Activated CD4-positive, alpha-beta T cell treated with anti-CD3 and anti-CD28 coated beads for 48 hours (primary cell): ENCODE data around the gene ABHD17C.
A peak's percentile ranks its signal among the peaks of the same experiment; 100 is the strongest.

Source experiments
- DNase-seq: peaks from one replicate; pipeline ENCODE4 v3.0.0-alpha.2; 2020

Gene ABHD17C

DNA sequence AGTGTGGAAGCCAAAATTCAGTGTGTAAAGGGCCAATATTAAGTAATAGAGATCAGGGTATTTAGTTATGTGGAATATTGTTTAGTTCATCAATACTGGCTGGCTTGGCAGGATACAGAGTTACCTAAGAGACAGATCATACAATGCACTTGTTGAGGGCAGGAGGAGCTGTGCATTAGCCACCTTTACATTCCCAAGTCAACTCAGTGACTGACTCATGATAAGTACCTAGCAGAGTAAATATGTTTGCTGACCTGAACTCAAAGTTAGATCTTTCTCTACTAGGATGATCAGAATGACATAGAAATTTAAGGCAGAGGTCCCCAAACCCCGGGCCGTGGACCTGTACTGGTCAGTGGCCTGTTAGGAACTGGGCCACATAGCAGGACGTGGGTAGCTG is 3.5 kb upstream of the ABHD17C start:
- DNase-seq = no peak

DNA sequence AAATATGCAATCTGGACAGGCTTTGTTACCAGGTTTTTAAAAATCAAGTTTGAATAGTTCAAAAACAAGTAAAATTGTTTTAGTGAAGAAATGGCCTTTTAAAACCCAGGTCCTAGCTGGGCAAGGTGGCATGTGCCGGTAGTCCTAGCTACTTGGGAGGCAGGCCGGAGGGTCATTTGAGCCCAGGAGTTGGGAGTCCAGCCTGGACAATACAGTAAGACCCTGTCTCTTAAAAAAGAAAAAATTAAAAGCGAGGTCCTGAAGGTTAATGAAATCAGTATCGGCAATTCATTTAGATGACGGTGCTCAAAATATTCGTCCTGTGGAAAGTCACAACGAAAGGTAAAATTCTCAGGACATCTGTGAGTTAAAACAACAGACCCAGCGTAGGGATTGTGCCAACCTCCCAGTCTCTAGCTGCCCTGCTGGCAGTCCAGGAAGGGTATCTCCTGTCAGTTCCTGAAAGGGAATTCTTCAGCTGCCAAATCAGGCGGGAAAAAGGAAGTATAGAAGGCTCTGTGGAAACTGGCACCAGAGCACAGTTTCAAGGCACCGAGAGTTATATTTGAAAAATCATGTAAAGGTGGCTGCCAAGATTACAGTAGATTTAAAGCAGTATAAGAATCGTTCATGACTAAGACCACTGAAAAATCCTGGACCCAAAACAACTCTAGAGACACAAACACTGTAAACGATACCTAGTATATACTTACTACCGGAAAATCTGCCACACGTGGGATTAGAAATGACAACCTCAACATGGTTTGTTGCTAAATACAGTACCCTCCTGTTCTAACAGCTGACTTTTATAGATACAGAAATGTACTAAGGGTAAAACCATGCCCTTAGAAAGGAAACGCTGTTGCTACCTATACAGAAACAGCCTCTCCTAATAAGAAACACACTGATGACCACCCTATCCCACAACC is 1.2 kb upstream of the ABHD17C start:
- DNase-seq = no peak

DNA sequence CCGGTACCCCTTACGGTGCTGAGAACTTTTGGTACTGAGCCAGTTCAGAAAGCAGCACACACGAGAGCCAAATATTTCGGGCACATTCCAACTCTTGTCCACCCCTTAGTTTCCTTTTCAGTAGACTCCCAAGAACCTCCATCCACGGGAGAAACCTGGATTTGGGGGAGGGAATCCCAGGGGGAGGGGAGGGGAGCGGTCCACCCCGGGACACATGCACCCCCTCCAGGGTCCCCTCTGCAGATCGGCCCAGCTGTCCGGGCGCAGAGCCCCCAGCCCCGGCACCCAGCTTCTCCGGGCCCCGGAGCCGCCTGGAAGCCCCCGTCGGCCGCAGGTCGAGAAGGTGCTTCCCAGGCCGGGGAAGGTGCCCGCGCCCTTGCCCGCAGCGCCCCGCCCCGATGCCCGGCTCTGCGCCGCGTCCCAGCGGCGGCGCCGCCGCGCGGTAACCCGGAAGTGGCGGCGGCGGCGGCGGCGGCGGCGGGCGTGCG is 455 bp upstream of the ABHD17C start:
- DNase-seq = peak; percentile 17

DNA sequence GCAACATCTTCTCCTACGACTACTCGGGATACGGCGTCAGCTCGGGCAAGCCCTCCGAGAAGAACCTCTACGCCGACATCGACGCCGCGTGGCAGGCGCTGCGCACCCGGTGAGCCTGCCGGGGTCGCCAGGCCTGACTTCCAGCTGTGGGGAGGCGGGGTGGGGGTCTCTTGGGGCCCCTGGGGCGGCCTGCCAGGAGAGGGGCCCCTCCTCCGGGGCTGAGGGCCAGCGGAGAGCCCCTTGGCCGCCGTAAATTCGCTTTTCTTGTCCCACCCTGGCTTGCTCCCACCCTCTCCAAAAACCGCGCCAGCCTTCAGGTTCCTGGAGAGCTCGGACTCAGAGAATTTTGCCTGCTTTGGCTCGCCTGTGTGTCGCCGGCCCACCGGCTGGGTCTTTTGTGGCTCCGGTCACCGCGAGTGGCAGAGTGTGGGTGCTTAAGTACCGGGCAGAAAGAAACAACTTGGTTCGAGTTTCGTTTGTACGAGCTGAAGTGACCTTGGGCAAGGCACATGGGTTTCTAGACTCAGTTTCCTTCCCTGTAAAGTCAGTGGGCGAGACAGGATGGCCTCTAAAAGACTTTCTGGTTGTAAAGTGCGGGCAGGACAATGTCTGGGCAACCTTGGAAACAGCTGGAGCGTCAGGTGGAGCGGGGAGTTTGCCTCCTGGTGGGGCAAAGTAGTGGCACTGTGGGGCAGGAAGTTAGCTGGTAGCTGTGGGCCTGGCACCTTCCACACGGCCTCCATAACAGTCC is 976 bp downstream of the ABHD17C start:
- DNase-seq = peak; percentile 36

DNA sequence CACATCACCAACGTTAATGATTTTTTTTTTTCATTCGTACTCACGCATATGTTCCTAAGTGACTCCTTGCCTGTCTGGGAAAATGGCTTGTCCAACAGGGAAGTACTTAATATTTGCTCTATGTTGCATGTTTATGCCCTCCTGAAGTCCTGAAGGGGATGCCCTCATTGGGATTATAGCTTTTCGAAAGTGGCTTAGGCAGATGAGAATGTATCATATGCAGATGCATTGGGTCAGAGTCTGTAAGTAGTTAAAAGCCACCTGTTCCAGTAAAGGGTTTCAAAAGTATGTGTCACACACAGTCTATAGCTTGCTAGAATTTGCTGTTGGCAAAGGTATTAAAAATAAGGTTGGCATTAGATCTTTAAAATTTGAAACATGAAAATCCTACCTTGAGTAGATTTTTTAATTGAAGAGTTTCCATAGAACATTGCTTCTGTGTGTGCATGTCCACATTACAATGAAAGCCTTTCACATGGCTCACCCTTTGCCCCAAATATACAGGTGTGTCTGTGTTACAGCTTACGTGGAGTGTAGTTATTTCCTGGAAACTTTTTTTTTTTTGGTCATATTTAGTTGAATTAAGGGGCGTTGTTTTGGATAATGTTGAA is 2.1 kb downstream of the ABHD17C start:
- no peak for DNase-seq

DNA sequence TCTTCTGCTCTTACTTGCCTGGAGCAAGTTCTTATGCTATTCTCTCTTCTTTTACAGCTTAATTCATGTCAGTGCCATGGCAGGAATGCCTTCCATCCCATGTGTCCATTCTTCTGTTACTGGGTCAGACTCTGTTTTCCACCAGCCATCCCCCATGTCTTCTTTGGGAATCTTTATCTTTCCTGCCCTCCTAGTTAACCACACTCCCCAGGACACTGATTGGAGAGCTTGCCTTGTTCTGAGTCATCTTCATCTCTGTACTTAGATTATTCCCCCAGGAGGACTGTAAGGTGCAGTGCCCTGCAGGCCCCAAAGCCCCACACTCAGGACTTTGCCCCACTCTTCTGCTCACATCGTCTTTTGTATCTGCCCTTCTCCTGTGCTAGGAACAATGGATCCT is 3.6 kb downstream of the ABHD17C start:
- no peak for DNase-seq

DNA sequence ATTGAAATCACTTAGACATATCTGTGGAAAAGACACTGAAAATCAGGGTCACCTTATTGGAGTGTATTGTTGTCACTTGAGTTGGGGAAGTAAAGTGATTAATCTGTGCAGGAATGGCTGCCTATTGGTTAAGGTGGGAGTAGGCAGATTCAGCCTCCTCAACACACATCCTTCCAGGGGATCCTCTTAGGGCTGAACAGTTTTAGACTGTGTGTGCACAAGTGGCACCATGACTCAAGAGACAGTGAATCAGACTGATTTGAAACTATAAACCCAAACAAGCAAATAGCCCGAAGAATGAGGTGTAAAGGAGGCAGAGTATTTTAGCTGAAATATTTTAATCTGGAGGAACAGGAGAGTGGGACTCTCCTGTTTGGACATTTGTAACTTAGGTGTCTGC is 4.9 kb downstream of the ABHD17C start:
- DNase-seq = no peak

DNA sequence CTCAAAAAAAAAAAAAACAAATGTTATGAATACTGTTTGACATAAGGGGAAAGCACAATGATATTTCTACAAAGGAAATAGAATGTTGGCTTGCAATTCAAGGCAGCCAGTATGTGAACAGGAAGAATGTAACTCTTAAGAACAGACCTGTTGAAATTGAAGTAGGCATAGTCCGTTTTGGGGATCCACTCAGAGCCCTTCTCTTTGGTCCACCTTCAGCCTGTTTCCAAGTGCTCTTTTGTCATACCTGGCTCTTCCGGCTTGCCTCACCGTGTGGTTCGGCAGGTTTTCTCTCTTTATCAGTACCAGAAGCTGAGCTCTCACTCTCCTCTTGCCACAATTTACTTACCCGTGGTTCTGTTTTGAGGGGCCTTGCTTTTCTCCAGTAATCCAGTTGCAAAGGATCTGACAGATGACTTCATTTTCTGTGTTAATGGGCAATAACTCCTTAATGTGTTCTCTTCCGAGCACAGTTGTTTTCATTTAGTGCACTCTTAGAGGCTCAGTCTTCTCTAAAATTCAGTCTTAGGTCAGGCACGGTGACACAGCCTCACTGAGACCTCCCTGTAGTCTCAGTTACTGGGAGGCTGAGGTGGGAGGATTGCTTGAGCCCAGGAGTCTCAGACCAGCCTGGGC is 6.7 kb downstream of the ABHD17C start:
- DNase-seq = no peak

DNA sequence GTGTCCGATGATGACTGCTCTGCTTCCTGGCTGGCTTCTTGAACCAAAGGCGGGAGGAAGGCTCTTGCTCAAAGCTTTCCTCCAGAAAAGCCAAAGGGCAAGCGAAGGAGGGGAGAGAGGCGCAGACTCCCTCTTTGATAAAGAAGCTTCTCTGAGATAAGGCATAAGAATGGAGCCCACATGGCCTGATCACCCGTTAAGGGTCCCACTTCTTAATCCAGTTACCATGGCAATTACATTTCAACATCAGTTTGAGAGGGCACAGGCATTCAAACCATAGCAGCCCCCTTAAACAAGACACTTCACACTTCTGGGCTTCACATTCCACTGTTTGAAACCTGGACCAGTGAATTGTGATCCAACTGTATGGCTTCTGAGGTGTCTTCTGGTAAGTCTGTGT is 8.0 kb downstream of the ABHD17C start:
- no peak for DNase-seq

DNA sequence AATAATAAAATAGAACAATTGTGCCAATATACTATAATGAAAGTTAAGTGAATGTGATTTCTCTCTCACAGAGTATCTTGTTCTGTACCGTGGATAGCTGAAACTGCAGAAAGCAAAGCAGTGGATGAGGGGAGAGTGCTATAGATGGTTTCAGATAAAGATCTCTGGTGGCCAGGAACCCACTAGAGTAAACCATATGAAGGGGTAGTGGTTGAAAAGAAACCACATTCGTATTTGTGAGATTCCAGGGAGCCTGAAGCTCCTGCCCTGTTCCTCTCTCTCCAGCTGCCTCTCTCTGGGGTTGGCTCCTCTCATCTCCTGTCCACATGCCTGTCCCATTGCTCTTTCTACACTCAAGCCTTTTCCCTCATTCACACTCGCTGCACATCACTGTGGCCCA is 8.9 kb downstream of the ABHD17C start:
- DNase-seq = no peak

DNA sequence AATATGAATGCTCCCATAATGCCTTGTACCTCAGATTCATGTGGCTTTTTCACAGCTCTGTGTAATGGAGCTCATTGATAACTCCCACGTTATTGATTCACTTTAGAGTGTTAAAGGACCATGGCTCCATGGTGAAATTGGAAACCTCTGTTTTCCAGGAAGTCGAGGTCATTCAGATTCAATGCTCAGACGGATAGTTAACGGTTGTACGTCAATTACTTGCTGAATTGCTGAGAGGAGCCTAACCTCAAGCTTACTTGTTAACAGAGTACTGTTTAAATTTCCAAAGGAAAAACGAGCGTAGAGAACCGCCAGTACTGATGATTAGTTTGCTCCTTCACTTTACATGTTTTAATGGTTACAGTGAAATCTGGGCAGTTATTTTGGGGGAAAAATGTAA is 11.1 kb downstream of the ABHD17C start:
- no peak for DNase-seq

DNA sequence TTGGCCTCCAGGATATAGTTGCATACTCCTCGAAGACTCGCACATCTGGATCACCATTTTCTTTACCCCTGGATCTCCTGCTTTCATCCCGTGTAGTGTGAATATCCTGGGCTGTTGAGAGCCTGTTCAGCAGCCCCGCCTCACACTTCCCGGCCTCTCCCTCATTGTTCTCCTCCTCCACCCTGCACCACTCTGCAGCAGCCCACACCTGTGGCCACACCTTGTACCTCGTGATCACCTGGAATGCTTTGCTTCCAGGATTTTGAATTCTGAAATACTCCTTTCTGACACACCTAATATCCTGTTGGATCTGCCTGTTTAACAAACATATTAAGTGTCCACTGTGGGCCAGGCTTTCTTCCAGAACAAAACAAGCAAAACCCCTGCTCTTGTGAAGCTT is 14.4 kb downstream of the ABHD17C start:
- DNase-seq = no peak

DNA sequence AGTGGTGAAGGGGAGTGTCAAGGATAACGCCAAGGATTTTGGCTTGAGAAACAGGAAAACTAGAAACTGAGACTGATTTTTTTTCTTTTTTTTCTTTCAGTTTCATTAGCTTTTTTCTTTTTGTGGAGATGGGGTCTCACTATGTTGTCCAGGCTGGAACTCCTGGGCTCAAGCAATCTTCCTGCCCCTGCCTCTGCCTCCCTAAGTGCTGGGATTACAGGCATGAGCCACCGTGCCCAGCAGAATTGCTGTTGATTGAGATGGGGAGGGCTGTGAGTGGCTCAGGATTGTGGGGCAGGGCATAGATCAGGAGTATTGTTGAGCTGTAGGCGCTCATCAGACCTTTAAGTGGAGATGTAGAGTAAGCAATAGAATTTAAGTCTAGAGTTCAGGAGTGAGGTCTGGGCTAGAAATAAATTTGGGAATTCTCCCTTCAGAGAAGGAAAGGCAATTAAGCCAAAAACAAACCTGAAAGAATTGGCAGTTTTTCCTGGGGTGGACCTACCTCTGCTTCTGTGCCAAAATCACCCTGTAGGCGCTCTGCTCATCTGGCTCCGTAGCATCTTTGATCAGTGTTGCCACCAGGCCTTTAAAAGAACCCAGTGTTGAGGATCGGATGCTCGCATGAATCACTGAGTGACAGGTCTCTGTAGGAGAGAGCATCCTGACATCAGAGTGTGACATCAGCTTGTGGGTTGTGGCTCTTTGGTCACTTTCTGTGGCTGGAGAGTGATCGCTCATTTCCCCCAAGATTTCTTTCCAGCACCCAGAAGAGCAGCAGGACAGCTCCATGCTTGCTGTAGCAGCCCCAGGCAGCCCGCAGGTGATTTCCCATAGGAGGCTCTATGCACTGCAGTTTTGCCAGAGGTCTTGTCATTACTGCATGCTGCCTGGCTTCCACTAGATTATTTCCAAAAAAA is 15.8 kb downstream of the ABHD17C start:
- DNase-seq = peak; percentile 70

DNA sequence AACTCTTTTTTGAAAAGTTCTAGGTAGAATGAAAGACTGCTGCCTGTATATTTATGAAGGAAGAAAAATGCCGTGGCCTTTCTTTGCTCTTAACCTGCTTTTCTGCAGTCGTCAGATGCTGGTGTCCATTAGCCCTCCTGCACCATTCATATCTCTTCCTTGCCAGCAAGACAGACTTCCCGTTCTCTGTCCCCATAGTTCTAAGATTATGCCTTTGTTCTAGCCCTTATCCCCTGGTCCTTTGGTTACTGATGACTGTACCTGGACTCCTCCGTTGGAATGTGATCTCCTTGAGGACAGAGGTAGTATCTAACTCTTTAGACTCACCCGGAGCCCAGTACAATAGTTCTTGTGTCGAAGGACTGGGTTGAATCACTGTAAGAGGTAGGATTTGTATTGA is 16.8 kb downstream of the ABHD17C start:
- DNase-seq = no peak

DNA sequence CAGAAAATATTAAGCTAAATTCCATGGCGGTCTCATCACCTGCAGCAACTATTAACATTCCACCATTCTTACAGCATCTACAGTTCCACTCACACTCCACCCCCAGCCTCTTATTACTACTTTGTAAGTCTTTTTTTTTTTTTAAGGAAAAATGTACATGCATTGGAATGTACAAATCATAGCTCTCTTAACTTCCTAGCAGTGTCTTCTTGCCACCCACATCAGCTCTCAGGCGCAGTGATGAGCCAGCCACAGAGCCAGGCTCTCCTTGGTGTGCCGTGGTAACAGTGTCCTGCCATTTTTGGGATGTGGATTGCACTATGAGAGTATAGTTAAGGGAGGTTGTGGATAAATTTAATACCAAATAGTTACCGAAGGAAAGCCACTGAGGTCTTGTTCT is 17.8 kb downstream of the ABHD17C start:
- no peak for DNase-seq

DNA sequence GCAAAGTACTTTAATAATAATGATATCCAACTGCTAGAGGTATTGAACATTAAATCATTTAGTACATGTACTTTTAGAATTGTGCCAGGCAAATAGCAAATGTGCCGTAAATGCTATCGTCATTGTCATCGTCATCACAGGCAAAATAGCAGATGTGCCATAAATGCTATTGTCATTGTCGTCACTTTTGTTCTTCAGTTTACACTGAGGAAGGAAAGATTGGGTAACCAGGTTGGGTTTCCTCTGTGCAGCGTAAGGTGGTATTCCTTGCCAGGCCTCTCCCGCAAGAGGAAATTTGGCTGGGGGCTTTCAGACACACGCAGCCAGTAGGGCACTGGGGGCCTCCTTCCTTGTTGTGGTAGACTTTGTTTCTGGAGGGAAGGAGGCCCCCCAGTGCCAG is 26.4 kb downstream of the ABHD17C start:
- no peak for DNase-seq

DNA sequence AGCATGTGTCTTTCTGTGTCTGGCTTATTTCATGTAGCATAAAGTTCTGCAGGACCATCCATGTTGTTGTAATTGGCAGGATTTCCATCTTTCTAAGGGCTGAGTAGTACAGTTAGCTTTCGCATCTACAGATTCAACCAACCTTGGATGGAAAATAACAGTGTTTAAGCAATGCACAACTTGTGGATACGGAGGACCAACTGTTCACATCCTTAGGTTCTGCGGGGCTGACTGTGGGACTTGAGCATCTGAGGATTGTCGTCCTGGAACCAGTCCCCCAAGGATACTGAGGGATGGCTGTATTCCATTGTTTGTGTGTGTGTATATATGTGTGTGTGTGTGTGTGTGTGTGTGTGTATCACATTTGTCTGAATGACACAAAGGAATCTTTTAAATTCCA is 27.7 kb downstream of the ABHD17C start:
- no peak for DNase-seq

DNA sequence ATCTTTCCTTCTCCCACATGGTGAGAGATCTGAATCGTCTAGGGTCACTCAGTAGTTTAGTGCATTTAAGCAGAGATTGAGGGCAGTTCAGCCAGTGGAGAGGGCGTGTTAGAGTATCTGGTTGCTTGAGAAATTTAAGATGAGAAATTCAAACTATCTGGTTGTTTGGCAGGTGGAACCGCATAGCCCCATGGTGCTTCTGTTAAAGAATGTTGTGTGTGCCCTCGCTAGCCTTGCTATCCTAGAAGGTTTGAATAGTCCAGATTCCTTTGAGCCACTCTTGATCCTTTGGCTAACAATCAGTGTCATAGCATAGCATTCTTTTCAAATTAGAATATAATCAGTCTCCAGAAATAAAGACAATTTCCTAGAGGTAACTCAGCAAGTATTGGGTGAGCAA is 32.1 kb downstream of the ABHD17C start:
- DNase-seq = no peak

DNA sequence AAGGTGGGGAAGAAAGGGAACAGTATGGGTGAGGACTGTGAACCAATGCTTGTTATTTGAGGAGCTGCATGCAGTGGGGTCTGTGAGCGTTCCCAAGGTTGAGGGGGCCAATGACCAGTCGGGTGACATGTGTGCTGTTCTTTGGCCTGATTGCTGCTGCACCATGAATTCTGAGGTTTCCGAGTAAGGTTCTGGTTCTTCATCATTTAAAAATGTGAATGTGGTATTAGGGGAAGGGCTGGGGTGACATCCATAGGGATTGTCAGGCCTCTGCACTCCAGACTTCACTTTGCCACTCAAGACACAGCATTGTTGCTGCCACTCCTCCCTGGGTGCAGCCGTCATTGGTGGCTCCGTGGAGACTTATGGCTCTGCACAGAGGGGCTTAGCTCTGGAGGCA is 32.5 kb downstream of the ABHD17C start:
- DNase-seq = no peak

DNA sequence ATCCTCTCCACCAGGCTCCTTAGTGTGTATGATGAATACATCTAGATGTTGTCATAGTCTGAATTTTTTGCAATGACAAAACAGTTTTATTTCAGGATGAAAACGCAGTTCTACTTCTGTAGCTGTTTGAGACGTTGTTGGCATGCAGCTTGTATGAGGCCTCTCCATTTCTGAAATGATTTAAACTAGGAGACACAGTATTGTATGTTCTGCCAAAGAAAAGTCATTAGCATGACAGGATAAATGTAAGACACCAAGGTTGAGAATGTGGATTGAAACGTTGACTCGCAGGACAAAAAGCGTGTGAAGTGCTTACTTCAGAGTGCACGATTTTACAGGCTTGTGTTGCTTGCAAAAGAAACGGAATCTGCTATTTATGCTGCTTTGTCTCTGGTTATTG is 35.3 kb downstream of the ABHD17C start:
- no peak for DNase-seq

DNA sequence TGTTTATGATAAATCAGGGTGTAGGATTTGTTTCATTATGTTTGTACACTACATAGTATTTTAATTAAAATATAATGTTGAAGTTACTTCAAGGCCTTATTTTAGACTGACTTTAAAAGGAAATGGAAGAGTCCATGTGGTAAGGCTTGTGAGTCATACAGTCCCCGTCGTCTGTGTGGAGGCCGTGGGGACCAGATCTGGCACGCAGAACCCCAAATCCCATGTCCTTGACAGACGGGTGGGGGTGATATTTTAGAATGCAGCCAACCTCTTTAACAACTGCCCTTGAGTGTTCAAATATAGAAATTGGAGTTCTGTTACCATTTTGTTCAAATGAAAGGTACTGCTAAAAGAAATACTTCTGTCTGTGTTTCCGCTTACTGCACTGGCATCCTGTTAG is 35.8 kb downstream of the ABHD17C start:
- DNase-seq = no peak

DNA sequence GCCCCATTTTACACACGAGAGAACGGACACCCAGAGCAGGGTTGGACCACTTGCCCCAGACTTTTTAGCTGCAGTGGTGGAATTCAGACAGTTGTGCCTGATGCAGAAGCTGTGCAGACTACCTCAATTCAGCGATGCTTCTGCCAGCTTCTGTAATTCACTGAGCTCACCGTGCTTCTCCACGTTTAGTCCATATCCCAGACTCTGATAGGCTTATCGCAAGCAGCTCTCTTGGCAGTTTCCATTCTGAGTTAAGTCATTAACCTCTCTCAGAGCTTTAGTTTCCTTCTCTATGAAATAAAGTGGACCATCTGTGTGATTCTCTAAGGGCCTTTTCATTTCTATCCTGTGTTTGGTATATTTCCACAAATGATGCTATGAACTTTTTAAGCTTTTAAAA is 37.1 kb downstream of the ABHD17C start:
- no peak for DNase-seq
